B cell (primary cell): ENCODE measurements around the gene FGF11. TPM values are rescaled to one million over a fixed set of nuclear protein-coding genes. Genes with fewer than 3 reads are reported as not detected.

Experiments used
- ATAC-seq: fragments of 200-7000 bp; cut with Tn5 transposase; one replicate; pipeline ENCODE4 v1.10.0; 2021; ENCODE audit warnings: low read depth, mild to moderate bottlenecking, moderate number of reproducible peaks, moderate library complexity
- CTCF ChIA-PET: fragments of 350-600 bp; sonication (Branson Sonifier 250); formaldehyde crosslinking; loops from one replicate; lab custom pipeline; 2021; ENCODE audit warnings: antibody characterized with exemption, inconsistent platforms; lab: Charles Lee
- POLR2A ChIA-PET: fragments of 350-600 bp; sonication (Branson Sonifier 250); formaldehyde crosslinking; loops from one replicate; lab custom pipeline; 2021; ENCODE audit warnings: antibody characterized with exemption; lab: Charles Lee
- DNase-seq: peaks from one replicate; pipeline ENCODE4 v3.0.0; 2013
- H2AFZ ChIP-seq: 2 replicates; pipeline ENCODE4 v1.6.1; 2012; ENCODE audit warnings: mild to moderate bottlenecking, low read depth, low read length; ENCODE audit not compliant: insufficient read depth, poor library complexity, severe bottlenecking
- H3K27ac ChIP-seq, 2 donors: 1 replicate in 1 of 2; 2 replicates in 1 of 2; pipeline ENCODE4 v1.5.1; 2012 to 2013; ENCODE audit warnings: low read length in 2 of 2, mild to moderate bottlenecking in 2 of 2, moderate library complexity in 1 of 2
- H3K27me3 ChIP-seq, 4 experiments: fragments of 200-600 bp in 1 of 4; sonication (generic) in 1 of 4; replicated peaks in 1 of 4; 1 replicate in 2 of 4; 2 replicates in 2 of 4; pipeline versions ENCODE4 v1.6.1 to v1.7.0; 2013 to 2016; ENCODE audit warnings: low read length in 3 of 4, mild to moderate bottlenecking in 2 of 4, mixed read lengths in 1 of 4, moderate library complexity in 1 of 4; ENCODE audit not compliant: insufficient read depth in 4 of 4, control insufficient read depth in 3 of 4; ENCODE audit errors: control extremely low read depth in 1 of 4
- H3K36me3 ChIP-seq, 2 experiments: replicated peaks in 1 of 2; 1 replicate in 1 of 2; 2 replicates in 1 of 2; pipeline versions ENCODE4 v1.6.1 to v1.7.1; 2013; ENCODE audit warnings: low read length in 1 of 2; ENCODE audit not compliant: insufficient read depth in 2 of 2, control insufficient read depth in 1 of 2; ENCODE audit errors: control extremely low read depth in 1 of 2, extremely low read depth in 1 of 2
- H3K4me1 ChIP-seq, 2 donors: fragments of 200-600 bp in 1 of 2; sonication (generic) in 1 of 2; 1 replicate in 1 of 2; 2 replicates in 1 of 2; pipeline versions ENCODE4 v1.5.1 to v1.6.1; 2013 to 2017; ENCODE audit warnings: low read length in 2 of 2; ENCODE audit not compliant: control insufficient read depth in 2 of 2, insufficient read depth in 2 of 2
- H3K4me2 ChIP-seq: replicated peaks from 2 replicates; pipeline ENCODE3; 2012; ENCODE audit warnings: mild to moderate bottlenecking, low read depth, low read length; ENCODE audit not compliant: poor library complexity, severe bottlenecking
- H3K4me3 ChIP-seq, 5 experiments: fragments of 200-600 bp in 1 of 5; sonication (generic) in 1 of 5; 1 replicate in 3 of 5; 2 replicates in 2 of 5; pipeline versions ENCODE4 v1.5.1 to v1.7.0; 2011 to 2016; ENCODE audit warnings: low read length in 4 of 5, mild to moderate bottlenecking in 4 of 5, low read depth in 2 of 5, control low read depth in 1 of 5, moderate library complexity in 1 of 5; ENCODE audit not compliant: insufficient read depth in 1 of 5; ENCODE audit errors: control extremely low read depth in 1 of 5, extremely low read depth in 1 of 5
- H3K79me2 ChIP-seq: fragments of 200-600 bp; sonication (generic); one replicate; pipeline ENCODE4 v1.6.0; 2016; ENCODE audit warnings: low read length; ENCODE audit not compliant: control insufficient read depth, insufficient read depth
- H3K9ac ChIP-seq: fragments of 200-600 bp; sonication (generic); 2 replicates; pipeline ENCODE4 v1.6.1; 2017; ENCODE audit warnings: mild to moderate bottlenecking, low read length, moderate library complexity
- H3K9me3 ChIP-seq, 3 donors: one replicate each; pipeline versions ENCODE4 v1.6.1 to v1.7.1; 2013; ENCODE audit warnings: low read length in 2 of 3; ENCODE audit not compliant: control insufficient read depth in 2 of 3, insufficient read depth in 1 of 3; ENCODE audit errors: control extremely low read depth in 1 of 3
- H4K20me1 ChIP-seq: 2 replicates; pipeline ENCODE4 v1.6.0; 2012; ENCODE audit warnings: mild to moderate bottlenecking, low read length; ENCODE audit not compliant: insufficient read depth, control insufficient read depth, poor library complexity, severe bottlenecking
- H3K27ac Mint-ChIP-seq: one replicate; pipeline ENCODE4 v1.8.0; 2021; ENCODE audit warnings: mixed read lengths
- H3K27me3 Mint-ChIP-seq: one replicate; pipeline ENCODE4 v1.8.0; 2021; ENCODE audit warnings: mixed read lengths
- H3K4me1 Mint-ChIP-seq: one replicate; pipeline ENCODE4 v1.8.0; 2021; ENCODE audit warnings: mixed read lengths
- H3K4me3 Mint-ChIP-seq: one replicate; pipeline ENCODE4 v1.8.0; 2021; ENCODE audit warnings: mixed read lengths
- H3K9me3 Mint-ChIP-seq: one replicate; pipeline ENCODE4 v1.8.0; 2022; ENCODE audit warnings: mixed read lengths; ENCODE audit not compliant: insufficient read depth
- EZH2 ChIP-seq: IDR thresholded peaks from 2 replicates; pipeline ENCODE4 v1.6.1; 2012; ENCODE audit warnings: borderline replicate concordance, low read depth, mild to moderate bottlenecking, moderate library complexity, low read length; ENCODE audit not compliant: insufficient read depth, poor library complexity, severe bottlenecking
- WGBS: methylation state at CpG from one replicate; pipeline ENCODE4 v1.1.5; 2013; ENCODE audit warnings: missing lambda C conversion rate; ENCODE audit not compliant: insufficient coverage; 5-methylcytosine and 5-hydroxymethylcytosine counted together
- intact Hi-C: fragments of 100-400 bp; cut with micrococcal nuclease; formaldehyde crosslinking; loops from one replicate; pipeline ENCODE4 v1.10.0; 2022
- polyA plus RNA-seq: library from polyadenylated mRNA; depleted of rRNA; stranded (reverse); fragments of >200 nt; gene quantifications from 2 replicates; pipeline ENCODE4 v1.2.3, GENCODE V29; 2012
- total RNA-seq, 2 donors: library from RNA; stranded (reverse); fragments of 120-200 nt in 1 of 2; gene quantifications; 1 replicate in 1 of 2; 2 replicates in 1 of 2; pipeline versions ENCODE4 v1.2.3 to v1.2.4, GENCODE V29; 2013 to 2022
- TF ChIP-seq, protein P1 (sequence below): fragments of 200-600 bp; IDR thresholded peaks from one replicate; pipeline ENCODE4 v1.8.0; 2022; ENCODE audit warnings: antibody characterized with exemption, mild to moderate bottlenecking

FGF11 gene
- total and polyA plus RNA-seq, 2 donors (not counting 1 experiment from before 2014, with no cell fraction given): 2.7 to 4.6 TPM

DNA sequence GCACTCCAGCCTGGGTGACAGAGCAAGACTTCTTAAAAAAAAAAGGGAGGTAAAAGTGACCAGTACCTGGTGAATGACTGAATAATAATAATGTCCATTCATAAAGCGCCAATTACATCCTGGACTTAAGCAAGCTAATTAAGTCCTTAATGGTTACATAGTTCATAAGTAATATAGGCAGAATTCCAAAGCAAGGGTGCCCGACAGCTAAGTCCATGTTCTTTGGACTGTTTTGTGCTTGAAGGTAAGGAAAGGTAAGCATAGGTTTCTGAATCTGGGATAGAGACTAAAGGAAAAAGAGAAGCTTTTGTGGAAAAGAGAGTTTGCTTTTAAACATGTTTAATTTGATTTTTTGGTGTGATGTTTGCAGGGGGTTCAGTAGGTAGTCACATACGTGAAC is 54.6 kb downstream of the FGF11 start:
- no peaks in the 10 kb centered on the region for H3K9me3 ChIP-seq
- peaks cover 72% of the 10 kb centered on the region for H3K79me2 ChIP-seq
- DNase-seq (no peak), ATAC-seq (no peak)
- 94% methylated on average over 2 of the region's 3 CpGs for WGBS
- H4K20me1 ChIP-seq: peaks cover 95% of the 10 kb centered on the region
- H3K27me3 Mint-ChIP-seq: no peaks in the 10 kb centered on the region
- no peaks in the 10 kb centered on the region for H3K4me1 ChIP-seq
- POLR2A ChIA-PET: interaction anchor here (0.5 kb wide), 1 partner anchor 193 kb away, joined by 3 read pairs; the partner anchor contains the start of gene TP53
- no peak overlapping the region for H3K27ac ChIP-seq
- H3K9me3 Mint-ChIP-seq: no peaks in the 10 kb centered on the region
- H3K4me2 ChIP-seq: no peak overlapping the region
- CTCF ChIA-PET: interaction anchor here (1.4 to 4.5 kb wide), 2 partner anchors 20 to 67 kb away, joined by 4 to 21 read pairs; no protein-coding TSS in a partner anchor
- intact Hi-C loops: no loop called here
- H3K27ac Mint-ChIP-seq: no peak overlapping the region
- TF ChIP-seq, protein P1, sequence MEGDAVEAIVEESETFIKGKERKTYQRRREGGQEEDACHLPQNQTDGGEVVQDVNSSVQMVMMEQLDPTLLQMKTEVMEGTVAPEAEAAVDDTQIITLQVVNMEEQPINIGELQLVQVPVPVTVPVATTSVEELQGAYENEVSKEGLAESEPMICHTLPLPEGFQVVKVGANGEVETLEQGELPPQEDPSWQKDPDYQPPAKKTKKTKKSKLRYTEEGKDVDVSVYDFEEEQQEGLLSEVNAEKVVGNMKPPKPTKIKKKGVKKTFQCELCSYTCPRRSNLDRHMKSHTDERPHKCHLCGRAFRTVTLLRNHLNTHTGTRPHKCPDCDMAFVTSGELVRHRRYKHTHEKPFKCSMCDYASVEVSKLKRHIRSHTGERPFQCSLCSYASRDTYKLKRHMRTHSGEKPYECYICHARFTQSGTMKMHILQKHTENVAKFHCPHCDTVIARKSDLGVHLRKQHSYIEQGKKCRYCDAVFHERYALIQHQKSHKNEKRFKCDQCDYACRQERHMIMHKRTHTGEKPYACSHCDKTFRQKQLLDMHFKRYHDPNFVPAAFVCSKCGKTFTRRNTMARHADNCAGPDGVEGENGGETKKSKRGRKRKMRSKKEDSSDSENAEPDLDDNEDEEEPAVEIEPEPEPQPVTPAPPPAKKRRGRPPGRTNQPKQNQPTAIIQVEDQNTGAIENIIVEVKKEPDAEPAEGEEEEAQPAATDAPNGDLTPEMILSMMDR: no peak
- no peak for TF ChIP-seq EZH2
- H3K27me3 ChIP-seq: no peaks in the 10 kb centered on the region
- H3K4me3 Mint-ChIP-seq: no peak overlapping the region
- H3K4me1 Mint-ChIP-seq: peaks cover 40% of the 10 kb centered on the region
- H2AFZ ChIP-seq: no peak overlapping the region
- H3K4me3 ChIP-seq: no peak overlapping the region
- no peak overlapping the region for H3K9ac ChIP-seq
- H3K36me3 ChIP-seq: peaks cover under 1 to 62% of the 10 kb centered on the region in 2 experiments

Other genes with a start within 250 kb of the FGF11 start
Only the 30 nearest of the 40 such genes appear.
- 160 and 162 TPM in 2 replicates for gene CTDNEP1, start 187.8 kb upstream of the FGF11 start, total RNA-seq
- 108 and 125 TPM in 2 replicates for gene CTDNEP1, start 187.8 kb upstream of the FGF11 start, polyA plus RNA-seq
- 42.2 and 48.0 TPM in 2 replicates for gene ELP5, start 187.3 kb upstream of the FGF11 start, total RNA-seq
- gene ELP5, start 187.3 kb upstream of the FGF11 start, polyA plus RNA-seq: 69.9 and 77.9 TPM in 2 replicates
- gene CLDN7, start 177.0 kb upstream of the FGF11 start, total RNA-seq: 1.2 TPM in 2 replicates
- gene CLDN7, start 177.0 kb upstream of the FGF11 start, polyA plus RNA-seq: 5.8 and 10.8 TPM in 2 replicates
- gene SLC2A4, start 157.8 kb upstream of the FGF11 start, total RNA-seq: not detected in 2 replicates
- gene SLC2A4, start 157.8 kb upstream of the FGF11 start, polyA plus RNA-seq: not detected in 2 replicates
- gene YBX2, start 144.9 kb upstream of the FGF11 start, total RNA-seq: 0.22 TPM in 1 of 2 replicates, not detected in the other
- 0.15 TPM in 1 of 2 replicates, not detected in the other for gene YBX2, start 144.9 kb upstream of the FGF11 start, polyA plus RNA-seq
- gene EIF5A, start 131.9 kb upstream of the FGF11 start, total RNA-seq: 233 and 236 TPM in 2 replicates
- 576 and 769 TPM in 2 replicates for gene EIF5A, start 131.9 kb upstream of the FGF11 start, polyA plus RNA-seq
- 128 and 137 TPM in 2 replicates for gene GPS2, start 124.2 kb upstream of the FGF11 start, total RNA-seq
- gene GPS2, start 124.2 kb upstream of the FGF11 start, polyA plus RNA-seq: 209 and 225 TPM in 2 replicates
- gene NEURL4, start 110.2 kb upstream of the FGF11 start, total RNA-seq: 85.2 and 89.2 TPM in 2 replicates
- 54.6 and 82.6 TPM in 2 replicates for gene NEURL4, start 110.2 kb upstream of the FGF11 start, polyA plus RNA-seq
- 371 and 392 TPM in 2 replicates for gene ACAP1, start 103.0 kb upstream of the FGF11 start, total RNA-seq
- gene ACAP1, start 103.0 kb upstream of the FGF11 start, polyA plus RNA-seq: 412 and 471 TPM in 2 replicates
- 13.4 and 15.4 TPM in 2 replicates for gene KCTD11, start 87.3 kb upstream of the FGF11 start, total RNA-seq
- 3.1 and 4.3 TPM in 2 replicates for gene KCTD11, start 87.3 kb upstream of the FGF11 start, polyA plus RNA-seq
- 0.25 TPM in 1 of 2 replicates, not detected in the other for gene TMEM95, start 84.4 kb upstream of the FGF11 start, total RNA-seq
- not detected in 2 replicates for gene TMEM95, start 84.4 kb upstream of the FGF11 start, polyA plus RNA-seq
- gene TNK1, start 58.4 kb upstream of the FGF11 start, total RNA-seq: 10.0 and 11.7 TPM in 2 replicates
- gene TNK1, start 58.4 kb upstream of the FGF11 start, polyA plus RNA-seq: 22.5 and 23.7 TPM in 2 replicates
- gene PLSCR3, start 45.0 kb upstream of the FGF11 start, total RNA-seq: 31.1 and 31.6 TPM in 2 replicates
- 82.3 and 122 TPM in 2 replicates for gene PLSCR3, start 45.0 kb upstream of the FGF11 start, polyA plus RNA-seq
- gene TMEM256, start 35.4 kb upstream of the FGF11 start, total RNA-seq: 64.5 and 67.8 TPM in 2 replicates
- gene TMEM256, start 35.4 kb upstream of the FGF11 start, polyA plus RNA-seq: 29.2 and 65.4 TPM in 2 replicates
- 1.7 and 3.4 TPM in 2 replicates for gene NLGN2, start 31.7 kb upstream of the FGF11 start, total RNA-seq
- 0.52 and 0.68 TPM in 2 replicates for gene NLGN2, start 31.7 kb upstream of the FGF11 start, polyA plus RNA-seq
- gene SPEM1, start 19.2 kb upstream of the FGF11 start, total RNA-seq: not detected in 2 replicates
- not detected in 2 replicates for gene SPEM1, start 19.2 kb upstream of the FGF11 start, polyA plus RNA-seq
- gene SPEM2, start 13.9 kb upstream of the FGF11 start, total RNA-seq: not detected in 2 replicates
- not detected in 2 replicates for gene SPEM2, start 13.9 kb upstream of the FGF11 start, polyA plus RNA-seq
- gene SPEM3, start 10.7 kb upstream of the FGF11 start, total RNA-seq: not detected in 2 replicates
- gene SPEM3, start 10.7 kb upstream of the FGF11 start, polyA plus RNA-seq: not detected in 2 replicates
- 17.7 and 19.1 TPM in 2 replicates for gene TMEM102, start 4.1 kb upstream of the FGF11 start, total RNA-seq
- 5.9 and 10.8 TPM in 2 replicates for gene TMEM102, start 4.1 kb upstream of the FGF11 start, polyA plus RNA-seq
- 6.2 and 6.6 TPM in 2 replicates for gene CHRNB1, start 5.5 kb downstream of the FGF11 start, total RNA-seq
- gene CHRNB1, start 5.5 kb downstream of the FGF11 start, polyA plus RNA-seq: 5.8 and 7.2 TPM in 2 replicates
- 59.4 and 62.4 TPM in 2 replicates for gene ZBTB4, start 40.1 kb downstream of the FGF11 start, total RNA-seq
- 16.0 and 19.2 TPM in 2 replicates for gene ZBTB4, start 40.1 kb downstream of the FGF11 start, polyA plus RNA-seq
- gene SLC35G6, start 41.9 kb downstream of the FGF11 start, total RNA-seq: 0.30 TPM in 1 of 2 replicates, not detected in the other
- 0.04 TPM in 1 of 2 replicates, not detected in the other for gene SLC35G6, start 41.9 kb downstream of the FGF11 start, polyA plus RNA-seq
- gene POLR2A, start 44.9 kb downstream of the FGF11 start, total RNA-seq: 225 and 240 TPM in 2 replicates
- 56.5 and 77.6 TPM in 2 replicates for gene POLR2A, start 44.9 kb downstream of the FGF11 start, polyA plus RNA-seq
- 40.6 and 44.5 TPM in 2 replicates for gene TNFSF12, start 109.5 kb downstream of the FGF11 start, total RNA-seq
- 31.7 and 53.4 TPM in 2 replicates for gene TNFSF12, start 109.5 kb downstream of the FGF11 start, polyA plus RNA-seq
- 14.7 and 16.0 TPM in 2 replicates for gene TNFSF13, start 119.2 kb downstream of the FGF11 start, total RNA-seq
- gene TNFSF13, start 119.2 kb downstream of the FGF11 start, polyA plus RNA-seq: 18.1 and 20.2 TPM in 2 replicates
- gene SENP3, start 122.4 kb downstream of the FGF11 start, total RNA-seq: 44.4 and 45.1 TPM in 2 replicates
- 54.1 and 57.1 TPM in 2 replicates for gene SENP3, start 122.4 kb downstream of the FGF11 start, polyA plus RNA-seq
- gene CD68, start 140.1 kb downstream of the FGF11 start, total RNA-seq: 10.8 and 12.9 TPM in 2 replicates
- 0.66 and 3.9 TPM in 2 replicates for gene CD68, start 140.1 kb downstream of the FGF11 start, polyA plus RNA-seq
- 29.7 and 31.7 TPM in 2 replicates for gene MPDU1, start 144.3 kb downstream of the FGF11 start, total RNA-seq
- 47.8 and 51.5 TPM in 2 replicates for gene MPDU1, start 144.3 kb downstream of the FGF11 start, polyA plus RNA-seq
- gene SOX15, start 150.6 kb downstream of the FGF11 start, total RNA-seq: 0.51 and 0.96 TPM in 2 replicates
- gene SOX15, start 150.6 kb downstream of the FGF11 start, polyA plus RNA-seq: 0.18 and 0.49 TPM in 2 replicates
- gene FXR2, start 175.4 kb downstream of the FGF11 start, total RNA-seq: 44.7 and 45.8 TPM in 2 replicates
- gene FXR2, start 175.4 kb downstream of the FGF11 start, polyA plus RNA-seq: 37.2 and 40.1 TPM in 2 replicates